HepG2 (cell line): ENCODE data around the gene WEE1. TPM values are rescaled to one million over a fixed set of nuclear protein-coding genes. Genes with fewer than 3 reads are reported as not detected.

Experiments
- ERF ChIP-seq: IDR thresholded peaks from 2 replicates; pipeline ENCODE4 v1.6.1; 2018; ENCODE audit warnings: missing biosample characterization, missing genetic modification reagents
- FOXK2 ChIP-seq: fragments of 450-650 bp; IDR thresholded peaks from 2 replicates; pipeline ENCODE4 v1.6.1; 2016
- HMG20A ChIP-seq: IDR thresholded peaks from 2 replicates; pipeline ENCODE4 v1.6.1; 2016; ENCODE audit warnings: borderline replicate concordance
- MLLT10 ChIP-seq: sonication (generic); formaldehyde crosslinking; IDR thresholded peaks from 2 replicates; pipeline ENCODE4 v1.4.0; 2020; ENCODE audit warnings: missing genetic modification reagents
- MZF1 ChIP-seq: sonication (generic); formaldehyde crosslinking; IDR thresholded peaks from 2 replicates; pipeline ENCODE4 v1.8.1; 2023; ENCODE audit warnings: mild to moderate bottlenecking, missing genetic modification reagents, borderline replicate concordance
- NCOA2 ChIP-seq: sonication (generic); formaldehyde crosslinking; IDR thresholded peaks from 2 replicates; pipeline ENCODE4 v1.8.0; 2022; ENCODE audit warnings: inconsistent platforms
- SRSF1 ChIP-seq: fragments of 200-400 bp; formaldehyde crosslinking; optimal IDR thresholded peaks from 2 replicates; pipeline ENCODE3; 2017; ENCODE audit warnings: mild to moderate bottlenecking, low read depth, low read length, moderate library complexity
- ZBTB20 ChIP-seq: sonication (generic); formaldehyde crosslinking; IDR thresholded peaks from 2 replicates; pipeline ENCODE4 v1.8.1; 2023; ENCODE audit warnings: missing genetic modification reagents, low read depth, mild to moderate bottlenecking, borderline replicate concordance
- ZKSCAN1 ChIP-seq: fragments of 150-350 bp; IDR thresholded peaks from 2 replicates; pipeline ENCODE4 v1.6.1; 2014; ENCODE audit warnings: low read length
- ZNF143 ChIP-seq: sonication (generic); formaldehyde crosslinking; IDR thresholded peaks from 2 replicates; pipeline ENCODE4 v1.4.0; 2020; ENCODE audit warnings: missing genetic modification reagents
- ZNF253 ChIP-seq: sonication (generic); formaldehyde crosslinking; IDR thresholded peaks from 2 replicates; pipeline ENCODE4 v1.8.0; 2022; ENCODE audit warnings: mild to moderate bottlenecking, missing genetic modification reagents, borderline replicate concordance
- ZNF552 ChIP-seq: sonication (generic); formaldehyde crosslinking; IDR thresholded peaks from 2 replicates; pipeline ENCODE4 v1.9.0; 2022; ENCODE audit warnings: missing genetic modification reagents, mild to moderate bottlenecking, borderline replicate concordance
- polyA plus RNA-seq, 8 experiments: library from polyadenylated mRNA; depleted of rRNA in 3 of 8; stranded (reverse) in 7 of 8; unstranded in 1 of 8; fragments of >200 nt; fragmentation: Illumina TruSeq in 4 of 8; extraction: Trizol in 4 of 8; gene quantifications; 2 replicates each; pipeline versions ENCODE4 v1.2.1 to v1.2.3, GENCODE V29; 2011 to 2016; ENCODE audit warnings: low read depth in 4 of 8, missing spikeins in 1 of 8, mixed read lengths in 1 of 8; ENCODE audit not compliant: insufficient read depth in 1 of 8
- total RNA-seq, 5 experiments: library from RNA; depleted of rRNA; stranded (reverse); fragments of >200 nt; fragmentation: Illumina TruSeq; extraction: Trizol; gene quantifications; 2 replicates each; pipeline ENCODE4 v1.2.3, GENCODE V29; 2016; ENCODE audit warnings: low read depth in 1 of 5
- TF ChIP-seq, protein P1 (sequence below): sonication (generic); formaldehyde crosslinking; IDR thresholded peaks from 2 replicates; pipeline ENCODE4 v1.4.0; 2020; ENCODE audit warnings: missing genetic modification reagents
- TF ChIP-seq, protein P2 (sequence below): sonication (generic); formaldehyde crosslinking; IDR thresholded peaks from one replicate; pipeline ENCODE4 v1.5.1; 2020; ENCODE audit warnings: mild to moderate bottlenecking, missing genetic modification reagents; ENCODE audit errors: not compliant biosample characterization
- TF ChIP-seq, protein P3 (sequence below): sonication (generic); formaldehyde crosslinking; IDR thresholded peaks from 2 replicates; pipeline ENCODE4 v1.4.0; 2020; ENCODE audit warnings: low read depth, mild to moderate bottlenecking, missing genetic modification reagents
- TF ChIP-seq, protein P4 (sequence below): sonication (generic); formaldehyde crosslinking; IDR thresholded peaks from 2 replicates; pipeline ENCODE4 v1.5.0; 2020; ENCODE audit warnings: mild to moderate bottlenecking, missing genetic modification reagents

The WEE1 gene
- total and polyA plus RNA-seq, 2 of the 13 experiments (the other 11 are each of a cell fraction or from before 2014, with no cell fraction given): 31.4 to 63.7 TPM

DNA sequence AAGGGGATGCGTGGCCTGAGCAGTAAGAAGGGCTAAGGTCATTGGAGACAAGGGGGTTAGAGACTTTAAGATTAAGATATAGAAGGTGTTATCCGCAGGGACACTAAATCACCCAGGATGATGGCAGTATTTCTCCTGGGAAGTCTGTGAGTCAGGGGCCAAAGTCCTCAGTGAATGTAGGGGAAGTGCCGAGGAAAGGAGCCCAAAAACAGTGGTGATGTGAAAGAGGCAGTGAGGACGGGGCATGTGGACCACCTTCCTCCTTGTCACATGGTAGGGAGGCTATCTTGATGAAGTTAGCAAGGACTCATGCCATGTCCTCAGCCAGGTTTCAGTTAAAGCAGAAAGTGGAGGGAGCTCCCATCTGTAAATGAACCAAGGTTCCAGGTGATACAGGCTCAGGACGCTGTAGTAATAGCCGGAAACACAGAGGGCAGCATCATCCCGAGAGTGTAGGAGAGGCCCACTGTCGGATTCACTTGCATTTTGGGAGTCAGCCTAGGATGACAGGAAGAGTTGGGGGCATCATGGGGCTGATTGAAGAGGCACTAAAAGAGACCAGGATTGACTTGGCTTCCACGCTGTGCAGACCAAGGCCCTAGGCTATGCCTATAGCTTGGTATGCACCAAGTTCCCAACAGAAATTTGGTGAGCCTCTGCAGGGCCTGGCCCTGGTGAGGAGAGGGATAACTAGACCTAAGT is 33.5 kb downstream of the WEE1 start (continued):
- TF ChIP-seq ZNF253 (CRISPR knock-in tag) (no peak), MLLT10 (no peak), ZNF552 (CRISPR knock-in tag) (no peak), FOXK2 (no peak), MZF1 (CRISPR knock-in tag) (no peak), ZBTB20 (0 out of 2 replicates have a peak, but pooled peaks have one; percentile 28), NCOA2 (CRISPR knock-in tag) (no peak), SRSF1 (no peak), ZKSCAN1 (no peak), ERF (CRISPR knock-in tag) (no peak), HMG20A (CRISPR knock-in tag) (no peak; the same call in 1 of the 2 replicates), ZNF143 (CRISPR knock-in tag) (0 out of 2 replicates have a peak, but pooled peaks have one; percentile 11)
- TF ChIP-seq, protein P1, sequence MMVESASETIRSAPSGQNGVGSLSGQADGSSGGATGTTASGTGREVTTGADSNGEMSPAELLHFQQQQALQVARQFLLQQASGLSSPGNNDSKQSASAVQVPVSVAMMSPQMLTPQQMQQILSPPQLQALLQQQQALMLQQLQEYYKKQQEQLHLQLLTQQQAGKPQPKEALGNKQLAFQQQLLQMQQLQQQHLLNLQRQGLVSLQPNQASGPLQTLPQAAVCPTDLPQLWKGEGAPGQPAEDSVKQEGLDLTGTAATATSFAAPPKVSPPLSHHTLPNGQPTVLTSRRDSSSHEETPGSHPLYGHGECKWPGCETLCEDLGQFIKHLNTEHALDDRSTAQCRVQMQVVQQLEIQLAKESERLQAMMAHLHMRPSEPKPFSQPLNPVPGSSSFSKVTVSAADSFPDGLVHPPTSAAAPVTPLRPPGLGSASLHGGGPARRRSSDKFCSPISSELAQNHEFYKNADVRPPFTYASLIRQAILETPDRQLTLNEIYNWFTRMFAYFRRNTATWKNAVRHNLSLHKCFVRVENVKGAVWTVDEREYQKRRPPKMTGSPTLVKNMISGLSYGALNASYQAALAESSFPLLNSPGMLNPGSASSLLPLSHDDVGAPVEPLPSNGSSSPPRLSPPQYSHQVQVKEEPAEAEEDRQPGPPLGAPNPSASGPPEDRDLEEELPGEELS (CRISPR knock-in tag): no peak
- TF ChIP-seq, protein P2, sequence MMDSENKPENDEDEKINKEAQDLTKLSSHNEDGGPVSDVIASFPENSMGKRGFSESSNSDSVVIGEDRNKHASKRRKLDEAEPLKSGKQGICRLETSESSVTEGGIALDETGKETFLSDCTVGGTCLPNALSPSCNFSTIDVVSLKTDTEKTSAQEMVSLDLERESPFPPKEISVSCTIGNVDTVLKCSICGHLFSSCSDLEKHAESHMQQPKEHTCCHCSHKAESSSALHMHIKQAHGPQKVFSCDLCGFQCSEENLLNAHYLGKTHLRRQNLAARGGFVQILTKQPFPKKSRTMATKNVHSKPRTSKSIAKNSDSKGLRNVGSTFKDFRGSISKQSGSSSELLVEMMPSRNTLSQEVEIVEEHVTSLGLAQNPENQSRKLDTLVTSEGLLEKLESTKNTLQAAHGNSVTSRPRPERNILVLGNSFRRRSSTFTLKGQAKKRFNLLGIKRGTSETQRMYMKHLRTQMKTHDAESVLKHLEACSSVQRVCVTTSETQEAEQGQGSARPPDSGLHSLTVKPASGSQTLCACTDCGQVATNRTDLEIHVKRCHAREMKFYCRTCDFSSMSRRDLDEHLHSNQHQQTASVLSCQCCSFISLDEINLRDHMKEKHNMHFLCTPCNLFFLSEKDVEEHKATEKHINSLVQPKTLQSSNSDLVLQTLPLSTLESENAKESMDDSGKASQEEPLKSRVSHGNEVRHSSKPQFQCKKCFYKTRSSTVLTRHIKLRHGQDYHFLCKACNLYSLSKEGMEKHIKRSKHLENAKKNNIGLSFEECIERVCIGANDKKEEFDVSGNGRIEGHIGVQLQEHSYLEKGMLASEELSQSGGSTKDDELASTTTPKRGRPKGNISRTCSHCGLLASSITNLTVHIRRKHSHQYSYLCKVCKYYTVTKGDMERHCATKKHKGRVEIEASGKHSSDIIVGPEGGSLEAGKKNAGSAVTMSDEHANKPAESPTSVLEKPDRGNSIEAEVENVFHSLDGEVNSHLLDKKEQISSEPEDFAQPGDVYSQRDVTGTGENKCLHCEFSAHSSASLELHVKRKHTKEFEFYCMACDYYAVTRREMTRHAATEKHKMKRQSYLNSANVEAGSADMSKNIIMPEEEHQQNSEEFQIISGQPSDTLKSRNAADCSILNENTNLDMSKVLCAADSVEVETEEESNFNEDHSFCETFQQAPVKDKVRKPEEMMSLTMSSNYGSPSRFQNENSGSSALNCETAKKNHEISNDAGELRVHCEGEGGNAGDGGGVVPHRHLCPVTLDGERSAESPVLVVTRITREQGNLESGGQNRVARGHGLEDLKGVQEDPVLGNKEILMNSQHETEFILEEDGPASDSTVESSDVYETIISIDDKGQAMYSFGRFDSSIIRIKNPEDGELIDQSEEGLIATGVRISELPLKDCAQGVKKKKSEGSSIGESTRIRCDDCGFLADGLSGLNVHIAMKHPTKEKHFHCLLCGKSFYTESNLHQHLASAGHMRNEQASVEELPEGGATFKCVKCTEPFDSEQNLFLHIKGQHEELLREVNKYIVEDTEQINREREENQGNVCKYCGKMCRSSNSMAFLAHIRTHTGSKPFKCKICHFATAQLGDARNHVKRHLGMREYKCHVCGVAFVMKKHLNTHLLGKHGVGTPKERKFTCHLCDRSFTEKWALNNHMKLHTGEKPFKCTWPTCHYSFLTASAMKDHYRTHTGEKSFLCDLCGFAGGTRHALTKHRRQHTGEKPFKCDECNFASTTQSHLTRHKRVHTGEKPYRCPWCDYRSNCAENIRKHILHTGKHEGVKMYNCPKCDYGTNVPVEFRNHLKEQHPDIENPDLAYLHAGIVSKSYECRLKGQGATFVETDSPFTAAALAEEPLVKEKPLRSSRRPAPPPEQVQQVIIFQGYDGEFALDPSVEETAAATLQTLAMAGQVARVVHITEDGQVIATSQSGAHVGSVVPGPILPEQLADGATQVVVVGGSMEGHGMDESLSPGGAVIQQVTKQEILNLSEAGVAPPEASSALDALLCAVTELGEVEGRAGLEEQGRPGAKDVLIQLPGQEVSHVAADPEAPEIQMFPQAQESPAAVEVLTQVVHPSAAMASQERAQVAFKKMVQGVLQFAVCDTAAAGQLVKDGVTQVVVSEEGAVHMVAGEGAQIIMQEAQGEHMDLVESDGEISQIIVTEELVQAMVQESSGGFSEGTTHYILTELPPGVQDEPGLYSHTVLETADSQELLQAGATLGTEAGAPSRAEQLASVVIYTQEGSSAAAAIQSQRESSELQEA: no peak
- TF ChIP-seq, protein P3, sequence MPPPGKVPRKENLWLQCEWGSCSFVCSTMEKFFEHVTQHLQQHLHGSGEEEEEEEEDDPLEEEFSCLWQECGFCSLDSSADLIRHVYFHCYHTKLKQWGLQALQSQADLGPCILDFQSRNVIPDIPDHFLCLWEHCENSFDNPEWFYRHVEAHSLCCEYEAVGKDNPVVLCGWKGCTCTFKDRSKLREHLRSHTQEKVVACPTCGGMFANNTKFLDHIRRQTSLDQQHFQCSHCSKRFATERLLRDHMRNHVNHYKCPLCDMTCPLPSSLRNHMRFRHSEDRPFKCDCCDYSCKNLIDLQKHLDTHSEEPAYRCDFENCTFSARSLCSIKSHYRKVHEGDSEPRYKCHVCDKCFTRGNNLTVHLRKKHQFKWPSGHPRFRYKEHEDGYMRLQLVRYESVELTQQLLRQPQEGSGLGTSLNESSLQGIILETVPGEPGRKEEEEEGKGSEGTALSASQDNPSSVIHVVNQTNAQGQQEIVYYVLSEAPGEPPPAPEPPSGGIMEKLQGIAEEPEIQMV (CRISPR knock-in tag): 0 out of 2 replicates have a peak, but pooled peaks have one; percentile 29
- TF ChIP-seq, protein P4, sequence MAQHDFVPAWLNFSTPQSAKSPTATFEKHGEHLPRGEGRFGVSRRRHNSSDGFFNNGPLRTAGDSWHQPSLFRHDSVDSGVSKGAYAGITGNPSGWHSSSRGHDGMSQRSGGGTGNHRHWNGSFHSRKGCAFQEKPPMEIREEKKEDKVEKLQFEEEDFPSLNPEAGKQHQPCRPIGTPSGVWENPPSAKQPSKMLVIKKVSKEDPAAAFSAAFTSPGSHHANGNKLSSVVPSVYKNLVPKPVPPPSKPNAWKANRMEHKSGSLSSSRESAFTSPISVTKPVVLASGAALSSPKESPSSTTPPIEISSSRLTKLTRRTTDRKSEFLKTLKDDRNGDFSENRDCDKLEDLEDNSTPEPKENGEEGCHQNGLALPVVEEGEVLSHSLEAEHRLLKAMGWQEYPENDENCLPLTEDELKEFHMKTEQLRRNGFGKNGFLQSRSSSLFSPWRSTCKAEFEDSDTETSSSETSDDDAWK (CRISPR knock-in tag): no peak
